ENCODE measurements around the gene ISG15. TPM values are rescaled to one million over a fixed set of nuclear protein-coding genes. Genes with fewer than 3 reads are reported as not detected.

The ISG15 gene
- total and polyA plus RNA-seq, 9 of the 15 experiments (the other 6 are each of a cell fraction or from before 2014, with no cell fraction given), result 0.40 to 58.3 (median 12.2) TPM

GRCh38 chr1:1046767-1047166 is 33.5 kb downstream of the ISG15 start:
- Histone ChIP-seq H3K9me1 (ENCODE audit: control insufficient read depth, insufficient read depth, low read length) (no peaks in the 10 kb centered on the region), H3K9me3 (replicated peaks; ENCODE audit: control insufficient read depth, insufficient read depth, low read depth, low read length) (no peaks in the 10 kb centered on the region), H3K36me3 (ENCODE audit: control insufficient read depth, insufficient read depth, low read length) (peaks cover 86% of the 10 kb centered on the region; the same call in 2 of the 3 replicates), H3K27ac (ENCODE audit: extremely low read depth, low read depth, low read length) (no peak overlapping the region), H3K79me2 (ENCODE audit: control insufficient read depth, insufficient read depth, low read length) (no peaks in the 10 kb centered on the region; the same call in 2 of the 3 replicates), H3K4me3 (no peak overlapping the region), H3K9ac (ENCODE audit: insufficient read depth in 1 of 2, low read depth in 2 of 2, low read length in 2 of 2) (no peak overlapping the region), H3K4me2 (ENCODE audit: insufficient read depth, low read length) (no peak overlapping the region), H4K20me1 (replicated peaks; ENCODE audit: control insufficient read depth, insufficient read depth, low read length) (no peaks in the 10 kb centered on the region), H3K4me1 (replicated peaks in 1 of 2; ENCODE audit: control insufficient read depth in 2 of 2, insufficient read depth in 2 of 2, low read length in 2 of 2) (peaks cover 0 to 49% of the 10 kb centered on the region in 2 experiments; a peak in 2 of 5 replicates), H3K27me3 (ENCODE audit: control insufficient read depth in 2 of 2, insufficient read depth in 2 of 2, low read length in 2 of 2) (no peaks in the 10 kb centered on the region), H2AFZ (ENCODE audit: low read depth, low read length) (no peak overlapping the region)
- 97% methylated on average over 22 of the region's 26 CpGs for WGBS (ENCODE audit: insufficient coverage, low coverage, missing lambda C conversion rate)
- FAIRE-seq (no peak), ATAC-seq (no peak), DNase-seq (ENCODE audit: extremely low read depth in 1 of 4, low spot score in 3 of 4) (no peak)
- intact Hi-C loops (cut with micrococcal nuclease), result no loop called here
- in situ Hi-C loops (cut with MboI), result no loop called here
- TF ChIP-seq ATF7 (IDR thresholded peaks at IDR 0.05) (no peak), L3MBTL2 (IDR thresholded peaks at IDR 0.05) (no peak), VEZF1 (CRISPR knock-in tag; IDR thresholded peaks at IDR 0.05) (no peak), SNIP1 (IDR thresholded peaks at IDR 0.05; ENCODE audit: low read depth) (no peak), PRMT5 (CRISPR knock-in tag; IDR thresholded peaks at IDR 0.05) (no peak), TCF7L2 (IDR thresholded peaks at IDR 0.05; ENCODE audit: low read depth, low read length) (no peak), EWSR1 (IDR thresholded peaks at IDR 0.05; ENCODE audit: borderline replicate concordance, low read depth, partially characterized antibody) (no peak), ZC3H4 (CRISPR knock-in tag; IDR thresholded peaks at IDR 0.05; ENCODE audit: borderline replicate concordance) (no peak), TBL1XR1 (IDR thresholded peaks at IDR 0.05; ENCODE audit: low read length in 2 of 2) (no peak), CTBP1 (IDR thresholded peaks at IDR 0.05; ENCODE audit: borderline replicate concordance) (no peak), DEAF1 (CRISPR knock-in tag; IDR thresholded peaks at IDR 0.05) (no peak), TRIM25 (IDR thresholded peaks at IDR 0.05; ENCODE audit: borderline replicate concordance) (no peak), POLR2AphosphoS2 (IDR thresholded peaks at IDR 0.05; ENCODE audit: low read length) (no peak), FOXA3 (CRISPR knock-in tag; conservative IDR thresholded peaks at IDR 0.05 in 1 of 2, IDR thresholded peaks at IDR 0.05 in 1 of 2) (no peak)
- CTCF ChIA-PET (ENCODE audit: low intra/inter-chr PET ratio), result no interaction called here
- BruUV-seq (replicated peaks), result no TSS peak
- POLR2A ChIA-PET, result no interaction called here
